OCI-LY7 (cell line): ENCODE measurements around the gene TRAPPC12. TPM values are rescaled to one million over a fixed set of nuclear protein-coding genes. Genes with fewer than 3 reads are reported as not detected.

Experiments used
- BruUV-seq: library from RNA; stranded (reverse); fragments of 400-500 nt; replicated peaks from 2 replicates; lab custom pipeline; 2021; lab: Mats Ljungman, UMichigan
- CTCF ChIA-PET: fragments of 300-600 bp; sonication (Branson Sonifier 250); formaldehyde crosslinking; loops from one replicate; lab custom pipeline; 2022; ENCODE audit warnings: antibody characterized with exemption; ENCODE audit not compliant: unreplicated experiment; lab: Charles Lee
- POLR2A ChIA-PET: fragments of 300-600 bp; sonication (Branson Sonifier 250); formaldehyde crosslinking; loops from one replicate; lab custom pipeline; 2022; ENCODE audit warnings: antibody characterized with exemption; lab: Charles Lee
- DNase-seq: peaks from one replicate; pipeline ENCODE4 v3.0.0-alpha.2; 2015; ENCODE audit warnings: low spot score
- H2AFZ ChIP-seq: fragments of 200-600 bp; sonication (generic), shearing (Covaris generic); 2 replicates; pipeline ENCODE4 v1.6.1; 2014; ENCODE audit warnings: mild to moderate bottlenecking, antibody characterized with exemption, low read length, moderate library complexity
- H3K27ac ChIP-seq: fragments of 200-600 bp; sonication (generic); 2 replicates; pipeline ENCODE4 v1.5.1; 2014; ENCODE audit warnings: mixed run types, low read depth, mild to moderate bottlenecking, moderate library complexity, low read length, inconsistent platforms; ENCODE audit not compliant: poor library complexity, severe bottlenecking
- H3K36me3 ChIP-seq: fragments of 200-600 bp; sonication (generic); 2 replicates; pipeline ENCODE4 v1.6.1; 2014; ENCODE audit warnings: mild to moderate bottlenecking, antibody characterized with exemption, low read length, moderate library complexity, mixed read lengths; ENCODE audit not compliant: insufficient read depth
- H3K4me1 ChIP-seq: fragments of 200-600 bp; sonication (generic); 2 replicates; pipeline ENCODE4 v1.5.1; 2014; ENCODE audit warnings: mild to moderate bottlenecking, low read length; ENCODE audit not compliant: insufficient read depth, poor library complexity, severe bottlenecking
- H3K4me2 ChIP-seq: fragments of 200-600 bp; sonication (generic); 2 replicates; pipeline ENCODE4 v1.6.1; 2014; ENCODE audit warnings: mild to moderate bottlenecking, low read length
- H3K4me3 ChIP-seq: fragments of 200-600 bp; sonication (generic); 2 replicates; pipeline ENCODE4 v1.5.1; 2014; ENCODE audit warnings: mild to moderate bottlenecking, low read depth, low read length; ENCODE audit not compliant: poor library complexity, severe bottlenecking
- H3K79me2 ChIP-seq: fragments of 200-600 bp; sonication (generic); 2 replicates; pipeline ENCODE4 v1.6.1; 2016; ENCODE audit warnings: low read depth, mild to moderate bottlenecking, low read length, moderate library complexity, mixed read lengths; ENCODE audit not compliant: insufficient read depth
- H3K9me2 ChIP-seq: fragments of 200-600 bp; sonication (generic); 2 replicates; pipeline ENCODE4 v1.6.1; 2016; ENCODE audit warnings: mild to moderate bottlenecking, low read length, mixed read lengths; ENCODE audit not compliant: insufficient read depth
- H3K9me3 ChIP-seq: fragments of 200-600 bp; sonication (generic); 2 replicates; pipeline ENCODE4 v1.6.1; 2014; ENCODE audit warnings: mild to moderate bottlenecking, mixed run types, low read length, mixed read lengths
- H4K20me1 ChIP-seq: fragments of 200-600 bp; sonication (generic); 2 replicates; pipeline ENCODE4 v1.6.1; 2014; ENCODE audit warnings: mild to moderate bottlenecking, antibody characterized with exemption, low read length, moderate library complexity, mixed read lengths; ENCODE audit not compliant: insufficient read depth
- EZH2phosphoT487 ChIP-seq: fragments of 200-600 bp; sonication (generic); IDR thresholded peaks from 2 replicates; pipeline ENCODE4 v1.6.1; 2018; ENCODE audit warnings: low read depth, borderline replicate concordance, mild to moderate bottlenecking, mixed run types, antibody characterized with exemption, low read length, moderate library complexity, mixed read lengths
- intact Hi-C: fragments of 100-400 bp; cut with micrococcal nuclease; formaldehyde crosslinking; loops from one replicate; pipeline ENCODE4 v1.10.0; 2022; ENCODE audit not compliant: unreplicated experiment
- total RNA-seq, 2 experiments: library from RNA; depleted of rRNA in 1 of 2; stranded (reverse); fragments of >200 nt in 1 of 2; shearing (Covaris generic) in 1 of 2; gene quantifications; 2 replicates each; pipeline ENCODE4 v1.2.3, GENCODE V29; 2014 to 2022
- TF ChIP-seq, protein P1 (sequence below): fragments of 200-600 bp; sonication (generic); conservative IDR thresholded peaks from 2 replicates; pipeline ENCODE4 v1.5.1; 2014; ENCODE audit warnings: mild to moderate bottlenecking, antibody characterized with exemption, low read length, moderate library complexity, mixed read lengths

The TRAPPC12 gene
- total RNA-seq, 2 experiments from 2014 or later, result 85.2 to 91.6 TPM

DNA sequence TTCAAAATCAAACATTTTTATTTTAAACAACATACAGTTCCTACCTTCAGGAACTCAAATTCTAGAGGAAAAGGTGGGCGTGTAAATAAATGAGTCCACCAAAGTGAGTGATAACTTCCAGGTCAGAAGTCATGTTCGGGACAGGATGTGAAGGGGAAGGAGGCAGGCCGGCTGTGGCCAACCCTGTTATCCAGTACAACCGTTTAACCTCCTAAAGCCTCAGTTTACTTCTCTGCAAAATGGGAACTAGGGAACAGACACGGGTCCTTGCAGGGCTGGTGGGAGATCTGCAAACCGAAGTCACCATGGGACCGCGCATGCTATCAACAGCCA, 2.2 kb upstream of the TRAPPC12 start:
- Histone ChIP-seq H3K9me2 (no peaks in the 10 kb centered on the region), H3K79me2 (peaks cover 50% of the 10 kb centered on the region), H2AFZ (peak overlapping the region; percentile 79), H3K9me3 (no peaks in the 10 kb centered on the region), H3K36me3 (peaks cover 19% of the 10 kb centered on the region), H4K20me1 (no peaks in the 10 kb centered on the region; the same call in 1 of the 2 replicates), H3K4me1 (peaks cover 28% of the 10 kb centered on the region), H3K27ac (peak overlapping the region; percentile 69), H3K4me2 (peak overlapping the region; percentile 79), H3K4me3 (peak overlapping the region; percentile 96)
- DNase-seq, result peak; percentile 56
- TSS peak; percentile 73 for BruUV-seq
- intact Hi-C loops, result loop anchor here (5.0 kb wide), 2 partner anchors 140 to 225 kb away; partner anchors contain the start of gene ADI1
- ChIA-PET CTCF (no interaction called here), POLR2A (interaction anchor here (0.8 to 1.4 kb wide), 3 partner anchors 10 to 48 kb away, joined by 3 to 4 read pairs (median 3); no protein-coding TSS in a partner anchor)
- no peak for TF ChIP-seq EZH2phosphoT487
- TF ChIP-seq, protein P1, sequence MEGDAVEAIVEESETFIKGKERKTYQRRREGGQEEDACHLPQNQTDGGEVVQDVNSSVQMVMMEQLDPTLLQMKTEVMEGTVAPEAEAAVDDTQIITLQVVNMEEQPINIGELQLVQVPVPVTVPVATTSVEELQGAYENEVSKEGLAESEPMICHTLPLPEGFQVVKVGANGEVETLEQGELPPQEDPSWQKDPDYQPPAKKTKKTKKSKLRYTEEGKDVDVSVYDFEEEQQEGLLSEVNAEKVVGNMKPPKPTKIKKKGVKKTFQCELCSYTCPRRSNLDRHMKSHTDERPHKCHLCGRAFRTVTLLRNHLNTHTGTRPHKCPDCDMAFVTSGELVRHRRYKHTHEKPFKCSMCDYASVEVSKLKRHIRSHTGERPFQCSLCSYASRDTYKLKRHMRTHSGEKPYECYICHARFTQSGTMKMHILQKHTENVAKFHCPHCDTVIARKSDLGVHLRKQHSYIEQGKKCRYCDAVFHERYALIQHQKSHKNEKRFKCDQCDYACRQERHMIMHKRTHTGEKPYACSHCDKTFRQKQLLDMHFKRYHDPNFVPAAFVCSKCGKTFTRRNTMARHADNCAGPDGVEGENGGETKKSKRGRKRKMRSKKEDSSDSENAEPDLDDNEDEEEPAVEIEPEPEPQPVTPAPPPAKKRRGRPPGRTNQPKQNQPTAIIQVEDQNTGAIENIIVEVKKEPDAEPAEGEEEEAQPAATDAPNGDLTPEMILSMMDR, result no peak

- Histone ChIP-seq H4K20me1 (no peaks in the 10 kb centered on the region; the same call in 1 of the 2 replicates), H3K4me1 (peaks cover 28% of the 10 kb centered on the region), H3K9me3 (no peaks in the 10 kb centered on the region), H3K36me3 (peaks cover 22% of the 10 kb centered on the region), H3K79me2 (peaks cover 50% of the 10 kb centered on the region), H2AFZ (peak within 1 kb of the TSS; percentile 79), H3K4me2 (peak within 1 kb of the TSS; percentile 79), H3K9me2 (no peaks in the 10 kb centered on the region), H3K4me3 (peak within 1 kb of the TSS; percentile 96), H3K27ac (peak within 1 kb of the TSS; percentile 69)
- BruUV-seq, result no TSS peak
- TF ChIP-seq EZH2phosphoT487, result no peak
- TF ChIP-seq, protein P1, result no peak
- ChIA-PET CTCF (no interaction called here), POLR2A (interaction anchor here (0.8 to 1.4 kb wide), 4 partner anchors 9 to 251 kb away, joined by 3 to 4 read pairs (median 3); no protein-coding TSS in a partner anchor)
- DNase-seq, result peak; percentile 98
- intact Hi-C loops, result loop anchor here (5.0 kb wide), 2 partner anchors 139 to 226 kb away; partner anchors contain the start of gene ADI1
Observed at GRCh38 chr2:3377612-3378432, 1.7 kb upstream of the TRAPPC12 start, which contains the start of gene EIPR1. TSS of gene EIPR1 (minus strand) at chr2:3377818. CDS start at chr2:3377689, 129 bp downstream.
